HG03439 (cell line): Measurements from ENCODE around the gene RCBTB1.
"Not testable (repeated sequence)": the region's sequence is repeated elsewhere in the genome, so short reads cannot be mapped to it uniquely, and the experiment has no call there.

Experiments used
- ATAC-seq: cut with Tn5 transposase; IDR thresholded peaks from one replicate; pipeline ENCODE4 v1.9.1; 2021; ENCODE audit warnings: mild to moderate bottlenecking, moderate library complexity; ENCODE audit not compliant: unreplicated experiment

Gene RCBTB1

DNA sequence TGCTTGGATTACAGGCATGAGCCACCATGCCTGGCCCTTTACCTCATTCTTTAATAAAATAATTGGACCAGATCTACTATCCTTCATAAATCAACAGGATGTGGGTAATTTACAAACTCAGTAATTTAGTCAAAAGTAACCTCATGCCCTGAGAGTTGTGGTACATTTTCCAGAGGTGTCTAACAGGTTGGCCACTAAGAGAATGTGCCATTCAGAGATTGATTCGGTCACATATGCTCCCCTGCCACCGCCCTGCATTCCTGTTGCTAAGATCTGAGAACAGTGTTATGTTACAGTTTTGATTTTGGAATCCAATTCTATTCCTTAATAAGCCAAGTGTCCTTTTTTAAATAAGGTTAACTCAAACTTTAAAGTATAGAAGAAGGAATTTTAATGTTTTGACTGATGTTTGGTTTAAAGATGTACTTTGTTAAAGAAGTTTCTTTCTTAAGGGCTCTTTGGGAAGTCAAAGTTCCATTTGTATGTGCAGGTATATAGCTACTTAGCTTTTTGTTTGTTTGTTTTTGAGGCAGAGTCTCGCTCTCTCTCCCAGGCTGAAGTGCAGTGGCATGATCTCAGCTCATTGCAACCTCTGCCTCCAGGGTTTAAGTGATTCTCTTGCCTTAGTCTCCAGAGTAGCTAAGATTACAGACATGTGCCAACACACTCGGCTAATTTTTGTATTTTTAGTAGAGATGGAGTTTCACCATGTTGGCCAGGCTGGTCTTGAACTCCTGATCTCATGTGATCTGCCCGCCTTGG lies 60.4 kb downstream of the RCBTB1 start:
- ATAC-seq: no peak

DNA sequence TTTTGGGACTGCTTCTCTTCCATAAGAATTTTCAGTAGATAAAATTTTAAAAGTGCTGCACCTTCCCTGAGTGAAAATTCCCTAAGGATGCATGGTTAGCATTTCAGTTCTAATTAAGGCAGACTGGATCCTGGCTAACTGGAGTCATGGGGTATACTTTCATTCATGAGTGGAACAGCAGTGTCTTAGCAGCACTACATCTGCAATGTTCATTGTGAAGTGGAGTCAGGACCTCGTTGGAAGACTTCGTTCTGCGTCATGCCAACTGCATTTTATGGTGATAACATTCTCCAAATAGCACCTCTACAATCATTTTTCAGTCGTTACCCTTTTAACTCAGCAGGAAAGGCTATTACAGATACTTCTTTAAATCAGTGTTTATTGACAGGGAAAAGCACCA lies 64.1 kb downstream of the RCBTB1 start:
- ATAC-seq: no peak

GRCh38 chr13:49517461-49517860 lies 67.9 kb downstream of the RCBTB1 start:
- no peak for ATAC-seq

- ATAC-seq: no peak
Measured at GRCh38 chr13:49516467-49516866, 68.9 kb downstream of the RCBTB1 start.

DNA sequence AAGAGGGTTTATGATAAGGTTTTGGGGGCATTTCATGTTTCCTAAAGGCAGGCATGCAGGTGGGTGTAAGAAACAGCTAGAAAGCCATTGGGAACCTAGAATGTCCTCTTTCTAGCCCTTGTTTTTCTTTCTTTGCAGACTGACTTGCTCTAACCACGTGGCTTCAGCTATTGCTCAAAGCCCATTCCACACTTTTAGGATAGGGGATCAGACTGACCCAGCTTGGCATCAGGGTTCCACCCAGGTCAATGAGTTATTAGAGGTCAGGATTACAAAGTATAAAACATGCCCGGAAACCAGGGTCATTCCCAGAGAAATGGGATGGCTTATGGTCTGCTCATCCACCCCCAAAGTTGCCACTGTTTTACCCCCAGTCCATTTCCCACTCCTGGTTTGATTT lies 72.8 kb downstream of the RCBTB1 start:
- no peak for ATAC-seq

DNA sequence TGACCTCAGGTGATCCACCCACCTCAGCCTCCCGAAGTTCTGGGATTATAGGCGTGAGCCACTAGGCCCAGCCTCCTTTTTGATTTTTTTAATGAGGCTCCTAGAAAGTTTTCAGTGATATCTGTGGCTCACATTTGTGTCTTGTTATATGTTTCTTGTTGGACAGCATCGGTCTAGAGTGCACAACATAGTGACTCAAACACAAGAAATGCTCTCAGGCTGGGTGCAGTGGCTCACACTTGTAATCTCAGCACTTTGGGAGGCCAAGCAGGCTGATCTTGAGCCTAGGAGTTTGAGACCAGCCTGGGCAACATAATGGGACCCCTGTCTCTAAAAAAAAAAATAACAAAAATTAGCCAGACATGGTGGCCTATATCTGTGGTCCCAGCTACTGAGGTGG lies 81.4 kb downstream of the RCBTB1 start:
- ATAC-seq: no peak

GRCh38 chr13:49502954-49503353 lies 82.4 kb downstream of the RCBTB1 start:
- no peak for ATAC-seq

GRCh38 chr13:49499889-49500660 lies 85.3 kb downstream of the RCBTB1 start:
- ATAC-seq: no peak

DNA sequence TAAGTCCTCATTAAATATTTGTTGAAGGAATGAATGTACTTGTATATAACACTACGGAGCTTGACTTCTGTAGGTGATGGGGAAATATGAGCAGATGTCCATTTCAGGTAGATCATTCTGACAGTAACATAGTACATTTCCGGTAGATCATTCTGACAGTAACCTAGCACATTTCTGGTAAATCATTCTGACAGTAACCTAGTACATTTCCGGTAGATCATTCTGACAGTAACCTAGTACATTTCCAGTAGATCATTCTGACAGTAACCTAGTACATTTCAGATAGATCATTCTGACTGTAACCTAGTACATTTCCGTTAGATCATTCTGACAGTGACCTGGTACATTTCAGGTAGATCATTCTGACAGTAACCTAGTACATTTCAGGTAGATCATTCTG lies 87.2 kb downstream of the RCBTB1 start:
- ATAC-seq: no peak

DNA sequence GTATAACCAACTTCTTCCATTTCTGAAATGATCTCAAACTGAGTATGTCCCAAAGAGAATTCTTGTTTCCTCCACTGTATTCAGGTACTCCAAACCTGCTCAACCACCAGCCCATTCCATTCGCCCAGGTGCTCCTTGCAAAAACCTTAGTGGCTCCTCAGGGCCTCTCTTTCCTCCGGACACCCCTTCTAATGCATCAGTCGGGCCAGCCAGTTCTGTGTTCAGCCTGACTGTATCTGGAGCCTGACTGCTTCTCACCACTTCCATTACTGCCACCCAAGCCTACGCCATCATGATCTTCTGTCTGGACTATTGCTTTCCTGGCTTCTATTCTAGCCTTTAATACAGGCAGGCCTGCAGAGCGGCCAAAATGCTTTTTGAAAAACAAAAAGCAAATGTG lies 88.1 kb downstream of the RCBTB1 start:
- ATAC-seq: no peak

DNA sequence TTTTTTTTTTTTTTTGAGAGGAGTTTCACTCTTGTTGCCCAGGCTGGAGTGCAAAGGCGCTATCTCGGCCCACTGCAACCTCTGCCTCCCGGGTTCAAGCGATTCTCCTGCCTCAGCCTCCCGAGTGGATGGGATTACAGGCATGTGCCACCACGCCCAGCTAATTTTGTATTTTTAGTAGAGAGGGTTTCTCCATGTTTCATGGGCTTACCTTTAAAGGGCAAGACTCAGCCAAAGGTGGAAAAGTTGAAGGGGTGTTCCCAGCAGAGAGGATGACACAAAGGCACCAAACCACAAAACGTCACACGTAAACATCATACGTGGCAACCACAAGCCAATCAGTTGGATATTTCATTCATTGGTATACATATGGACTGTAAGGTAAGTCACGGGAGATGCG lies 88.5 kb downstream of the RCBTB1 start:
- ATAC-seq: not testable (repeated sequence)

DNA sequence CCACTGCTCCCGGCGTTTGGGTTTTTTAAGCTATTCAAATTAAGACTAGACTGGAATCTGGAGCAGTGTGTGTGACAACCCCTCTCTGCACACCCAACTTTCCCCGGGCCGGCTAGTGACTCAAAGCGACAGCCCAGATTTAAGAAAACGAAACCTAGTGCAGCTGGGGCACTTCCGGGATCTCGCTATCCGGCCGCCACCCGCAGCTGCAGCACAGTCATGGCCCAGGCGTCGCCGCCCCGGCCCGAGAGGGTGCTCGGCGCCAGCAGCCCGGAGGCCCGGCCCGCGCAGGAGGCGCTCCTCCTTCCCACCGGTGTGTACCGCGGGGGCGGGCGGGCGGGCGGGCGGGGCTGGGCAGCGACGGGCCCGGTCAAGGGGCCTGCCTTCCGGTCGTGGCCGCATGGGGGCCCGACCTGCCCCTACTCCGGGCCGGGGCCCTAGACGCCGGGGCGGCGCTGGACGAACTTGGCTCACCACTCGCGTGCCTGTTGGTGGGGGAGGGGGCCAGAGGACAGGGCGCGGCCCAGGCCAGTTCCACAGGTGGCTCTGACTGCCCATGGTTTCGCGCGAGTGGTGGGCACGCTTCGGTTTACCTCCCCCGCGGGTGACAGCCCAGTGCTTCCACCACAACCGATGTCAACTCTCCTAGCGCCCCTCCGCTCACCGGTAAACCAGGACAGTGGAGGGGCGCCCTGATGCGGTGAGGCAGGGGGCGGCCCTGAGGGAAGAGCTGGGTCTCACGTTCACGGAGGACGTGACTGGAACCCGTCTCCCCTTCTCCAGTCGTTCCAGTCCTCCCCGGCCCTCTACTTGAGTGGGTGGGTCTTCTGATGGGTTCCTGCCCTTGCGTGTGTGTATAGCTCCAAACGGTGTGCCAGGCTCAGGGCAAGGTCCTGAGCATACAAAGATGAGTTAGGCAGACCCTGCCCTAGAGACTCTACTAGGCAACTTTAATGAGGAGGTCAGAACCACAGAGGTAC lies 89.3 kb downstream of the RCBTB1 start, which contains the start of gene PHF11:
TSS of gene PHF11 (plus strand) at position 171 of the 980 bp plus-strand sequence. CDS start at position 220, 49 bp downstream.
- peak; percentile 83 for ATAC-seq

- ATAC-seq: no peak
Measured at GRCh38 chr13:49494645-49495044, 90.7 kb downstream of the RCBTB1 start.

- no peak for ATAC-seq
Measured at GRCh38 chr13:49488563-49488962, 96.8 kb downstream of the RCBTB1 start.
